GM19372 (cell line): ENCODE data around the gene CACNA1C.

ENCODE experiments used
- ATAC-seq: cut with Tn5 transposase; IDR thresholded peaks from one replicate; pipeline ENCODE4 v1.9.1; 2021; ENCODE audit warnings: mild to moderate bottlenecking, low read depth, moderate library complexity; ENCODE audit not compliant: unreplicated experiment

The CACNA1C gene

DNA sequence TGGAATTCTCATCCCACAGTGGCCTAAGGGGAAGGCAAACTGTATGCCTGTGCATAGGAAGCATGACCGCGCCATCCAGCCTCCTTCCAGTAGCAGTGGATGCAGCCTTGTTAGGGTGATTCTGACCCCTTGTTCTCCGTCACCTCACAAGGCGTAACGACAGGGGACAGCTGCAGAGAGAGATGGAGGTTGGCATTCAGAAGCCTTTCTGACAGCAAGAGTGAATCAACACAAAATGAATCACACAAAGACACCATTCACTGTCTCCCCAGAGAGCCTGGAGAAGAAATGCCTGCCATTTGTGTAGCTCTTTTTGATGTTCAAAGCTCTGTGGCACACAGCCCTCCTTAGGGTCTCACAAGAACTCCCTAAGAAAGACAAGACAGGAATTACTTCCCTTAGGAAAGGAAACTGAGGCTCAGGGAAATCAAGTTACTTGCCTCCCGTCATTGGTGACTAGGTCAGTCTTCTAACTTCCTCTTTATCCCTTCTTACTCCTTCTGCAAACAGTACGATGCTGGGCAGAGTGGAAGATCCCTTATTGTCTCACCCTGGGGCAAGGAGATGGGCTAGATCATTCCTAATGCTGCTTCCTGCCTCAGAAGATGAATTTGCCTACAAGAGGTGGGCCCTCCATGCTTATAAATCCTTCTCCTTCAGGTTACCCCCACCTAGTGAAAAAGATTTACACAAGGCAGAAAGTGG is 280.9 kb downstream of the CACNA1C start:
- no peak for ATAC-seq

DNA sequence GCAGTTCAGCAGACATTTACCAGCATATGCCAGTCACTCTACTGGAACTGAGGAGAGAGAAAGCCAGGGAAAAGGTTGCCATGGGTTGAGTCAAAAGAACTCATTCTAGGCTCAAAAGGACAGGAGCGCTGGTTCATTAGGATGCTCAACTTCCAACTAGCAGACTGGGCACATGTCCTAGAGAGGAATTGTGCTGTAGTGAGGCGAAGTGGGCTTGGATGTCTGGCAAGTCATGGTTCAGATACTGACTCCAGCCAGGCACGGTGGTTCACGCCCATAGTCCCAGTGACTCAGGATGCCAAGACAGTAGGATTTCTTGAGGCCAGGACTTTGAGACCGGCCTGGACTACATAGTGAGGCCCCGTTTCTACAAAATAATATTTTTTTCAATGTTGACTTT is 281.5 kb downstream of the CACNA1C start:
- ATAC-seq: no peak

- ATAC-seq: no peak
These were observed 281.9 kb downstream of the CACNA1C start for GRCh38 chr12:2334689-2335088.

DNA sequence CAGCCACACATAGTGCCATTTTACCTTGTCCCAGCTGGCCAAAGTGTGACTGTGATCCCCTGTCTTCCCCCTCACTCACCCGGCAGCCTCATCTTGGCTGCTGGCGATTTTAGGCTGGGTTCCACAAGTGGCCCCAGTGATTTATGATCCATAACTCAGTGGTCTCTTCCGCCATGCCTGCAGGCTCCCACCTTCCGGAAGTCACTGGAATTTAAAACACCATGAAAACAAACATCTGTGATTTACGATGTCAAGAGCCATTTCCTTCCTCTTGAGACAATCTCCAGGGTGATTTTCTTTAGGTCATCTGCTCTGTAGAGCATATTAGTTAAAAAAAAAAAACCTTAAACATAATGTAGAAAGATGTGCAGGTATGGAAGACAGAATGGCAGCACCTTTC is 282.3 kb downstream of the CACNA1C start:
- no peak for ATAC-seq

DNA sequence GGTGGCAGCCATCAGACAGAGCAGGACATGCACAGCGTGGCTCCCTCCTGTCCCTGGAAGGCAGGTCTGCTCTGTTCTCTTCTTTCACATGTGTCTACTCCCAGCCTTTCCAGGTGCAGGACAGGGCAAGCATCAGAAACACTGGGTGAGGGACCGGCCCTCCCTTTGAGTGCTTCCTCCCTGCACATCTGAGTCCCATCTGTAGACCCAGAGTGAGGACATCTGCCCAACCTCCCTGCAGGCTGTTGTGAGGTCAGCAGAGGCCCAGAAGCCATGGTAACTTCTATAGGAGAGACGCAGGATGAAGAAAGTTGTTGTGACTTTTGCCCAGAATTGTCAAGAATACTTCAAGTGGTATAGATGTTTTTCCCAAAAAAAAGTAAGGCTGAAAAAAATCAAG is 282.7 kb downstream of the CACNA1C start:
- ATAC-seq: no peak

DNA sequence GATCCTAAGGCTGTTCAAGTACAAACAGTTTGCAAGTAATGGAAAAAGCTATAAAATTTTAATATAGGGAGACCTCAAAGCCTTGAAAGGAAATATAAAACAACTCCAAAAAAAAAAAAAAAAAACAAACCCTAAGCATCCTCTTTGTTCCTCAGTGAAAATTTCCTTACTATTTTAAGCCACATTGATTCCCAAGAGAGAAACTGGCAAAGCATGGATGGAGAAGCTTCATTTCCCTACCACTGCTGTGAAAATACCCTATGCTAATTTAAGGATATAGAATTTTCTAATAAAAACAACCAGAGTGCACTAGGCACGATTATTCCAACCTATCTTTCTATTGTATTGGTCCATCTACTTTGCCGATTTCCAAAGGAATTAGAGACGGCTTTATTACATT is 283.1 kb downstream of the CACNA1C start:
- no peak for ATAC-seq

GRCh38 chr12:2336409-2336829 is 283.6 kb downstream of the CACNA1C start:
- peak; percentile 74 for ATAC-seq

GRCh38 chr12:2337031-2338010 is 284.5 kb downstream of the CACNA1C start:
- no peak for ATAC-seq

DNA sequence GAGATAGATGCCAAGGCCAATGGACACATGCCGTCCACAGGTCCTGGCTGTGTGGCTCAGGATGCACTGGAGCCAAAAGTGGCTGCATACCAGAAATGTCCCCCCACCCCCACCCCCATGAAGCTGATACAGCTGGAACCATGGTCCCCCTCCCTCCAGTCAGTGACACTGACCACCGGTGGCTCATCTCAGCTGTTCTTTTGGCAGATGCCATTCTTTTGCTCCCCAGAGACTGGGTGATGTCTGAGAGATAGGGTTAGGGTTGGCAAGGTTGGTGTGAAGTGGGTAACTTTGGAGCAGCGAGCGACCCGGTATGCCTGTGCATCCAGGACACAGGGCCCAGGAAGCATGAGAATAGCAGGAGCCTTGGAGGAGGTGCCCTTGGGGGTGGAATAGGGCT is 285.6 kb downstream of the CACNA1C start:
- no peak for ATAC-seq

DNA sequence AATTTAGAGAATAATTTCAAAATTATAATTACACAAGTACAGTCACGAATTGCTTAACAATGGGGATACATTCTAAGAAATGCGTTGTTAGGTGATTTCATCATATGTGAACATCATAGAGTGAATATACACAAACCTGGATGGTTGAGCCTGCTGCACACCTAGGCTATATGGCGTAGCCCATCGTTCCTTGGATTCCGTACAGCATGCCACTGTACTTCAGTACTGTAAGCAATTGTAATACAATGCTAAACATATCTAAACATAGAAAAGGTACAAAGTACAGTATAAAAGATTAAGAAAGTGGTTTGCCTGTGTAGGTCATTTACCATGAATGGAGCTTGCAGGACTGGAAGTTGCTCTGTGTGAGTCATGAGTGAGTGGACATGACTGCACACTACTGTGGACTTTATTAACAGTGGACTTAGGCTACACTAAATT is 286.2 kb downstream of the CACNA1C start:
- no peak for ATAC-seq

DNA sequence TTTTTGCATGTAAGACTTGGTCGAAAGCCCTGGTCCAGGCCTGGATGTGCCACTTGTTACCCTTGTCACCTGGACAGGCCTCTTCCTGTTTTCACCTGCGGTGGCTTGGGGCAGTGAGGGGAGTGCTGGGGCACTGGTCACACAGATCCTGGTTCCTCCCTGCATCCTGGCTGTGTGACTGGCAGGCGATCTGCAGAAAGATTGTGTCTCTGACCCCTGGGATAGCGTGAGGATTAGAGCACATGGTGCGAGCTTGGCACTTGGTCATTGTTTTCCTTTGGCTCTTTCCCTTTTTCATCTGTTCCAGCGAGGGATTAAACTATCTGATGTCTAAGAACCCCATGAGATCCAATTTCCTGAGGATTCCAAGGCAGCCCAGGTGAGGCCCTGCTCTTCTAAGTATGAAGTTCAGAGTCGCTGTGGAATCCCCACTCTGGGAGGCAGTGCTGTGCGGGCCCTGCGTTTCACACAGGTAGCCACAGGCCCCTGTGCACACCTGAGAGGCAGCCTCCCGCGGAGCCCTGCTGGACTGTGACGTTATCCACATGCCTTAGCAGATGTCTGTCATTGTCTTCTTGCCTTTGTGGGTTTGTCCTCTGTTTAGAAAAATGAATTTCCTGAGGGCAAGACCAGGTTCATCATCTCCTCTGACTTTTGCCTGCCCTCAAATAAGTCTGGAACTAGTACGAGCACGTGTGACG is 288.4 kb downstream of the CACNA1C start:
- ATAC-seq: no peak

- no peak for ATAC-seq
These were observed 289.1 kb downstream of the CACNA1C start for GRCh38 chr12:2341871-2342270.

DNA sequence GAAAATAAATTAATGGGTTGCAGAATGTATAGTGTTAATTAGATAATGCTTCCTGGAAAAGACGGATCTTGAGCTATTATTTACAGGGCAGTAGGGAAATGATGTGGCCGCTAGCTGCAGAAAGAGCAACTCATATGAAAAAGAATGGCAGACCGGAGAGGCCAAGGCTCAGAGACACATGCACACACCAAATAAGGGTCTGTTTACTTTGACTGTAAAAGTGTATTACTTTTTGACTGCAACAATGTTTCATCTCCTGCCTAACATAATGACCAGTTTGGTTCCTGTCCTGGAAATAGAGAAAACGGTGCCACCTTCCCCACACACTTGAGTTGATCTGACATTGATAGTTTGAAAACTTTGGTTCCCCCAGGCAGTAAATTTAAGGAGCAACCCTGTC is 290.9 kb downstream of the CACNA1C start:
- no peak for ATAC-seq

- no peak for ATAC-seq
These were observed 291.7 kb downstream of the CACNA1C start for GRCh38 chr12:2344476-2344875.

DNA sequence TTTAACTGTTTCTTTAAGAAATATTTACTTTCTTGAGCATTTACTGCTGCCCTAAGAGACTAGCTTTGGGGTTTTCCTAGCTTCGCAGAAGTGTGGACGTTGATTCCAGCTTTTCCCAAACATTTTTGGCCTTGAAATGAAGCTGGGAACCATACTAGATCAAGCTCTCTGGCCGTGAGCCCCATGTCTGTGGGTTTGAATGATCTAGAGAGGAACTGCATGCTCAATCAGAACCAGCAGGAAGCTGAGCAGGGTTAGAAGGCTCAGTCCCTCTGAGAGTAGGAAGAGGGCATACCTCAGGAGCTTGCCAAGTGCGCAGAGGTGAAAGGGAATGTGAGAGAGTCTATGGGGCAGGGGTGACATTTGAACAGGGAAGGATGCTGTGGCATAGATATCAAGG is 292.1 kb downstream of the CACNA1C start:
- ATAC-seq: no peak

DNA sequence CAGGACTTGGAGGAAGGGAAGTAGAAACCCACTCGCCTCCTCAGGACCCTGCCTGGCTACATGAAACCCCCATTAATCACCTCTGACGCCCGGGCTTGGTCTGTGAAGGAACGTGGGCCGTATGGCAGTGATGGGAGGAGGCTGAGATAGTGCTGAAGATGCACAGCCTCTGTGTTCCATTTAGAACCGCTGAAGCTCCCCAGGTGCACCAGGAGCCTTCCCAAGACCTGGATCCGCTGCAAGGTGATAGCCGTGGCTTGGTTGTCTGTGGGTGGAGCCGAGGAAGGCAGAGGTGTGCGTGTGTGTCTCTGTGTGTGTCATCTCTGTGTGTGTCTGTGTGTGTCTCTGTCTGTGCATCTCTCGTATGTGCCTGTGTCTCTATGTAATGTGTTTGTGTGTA is 293.1 kb downstream of the CACNA1C start:
- ATAC-seq: no peak

- no peak for ATAC-seq
These were observed 293.6 kb downstream of the CACNA1C start for GRCh38 chr12:2346416-2346815.

DNA sequence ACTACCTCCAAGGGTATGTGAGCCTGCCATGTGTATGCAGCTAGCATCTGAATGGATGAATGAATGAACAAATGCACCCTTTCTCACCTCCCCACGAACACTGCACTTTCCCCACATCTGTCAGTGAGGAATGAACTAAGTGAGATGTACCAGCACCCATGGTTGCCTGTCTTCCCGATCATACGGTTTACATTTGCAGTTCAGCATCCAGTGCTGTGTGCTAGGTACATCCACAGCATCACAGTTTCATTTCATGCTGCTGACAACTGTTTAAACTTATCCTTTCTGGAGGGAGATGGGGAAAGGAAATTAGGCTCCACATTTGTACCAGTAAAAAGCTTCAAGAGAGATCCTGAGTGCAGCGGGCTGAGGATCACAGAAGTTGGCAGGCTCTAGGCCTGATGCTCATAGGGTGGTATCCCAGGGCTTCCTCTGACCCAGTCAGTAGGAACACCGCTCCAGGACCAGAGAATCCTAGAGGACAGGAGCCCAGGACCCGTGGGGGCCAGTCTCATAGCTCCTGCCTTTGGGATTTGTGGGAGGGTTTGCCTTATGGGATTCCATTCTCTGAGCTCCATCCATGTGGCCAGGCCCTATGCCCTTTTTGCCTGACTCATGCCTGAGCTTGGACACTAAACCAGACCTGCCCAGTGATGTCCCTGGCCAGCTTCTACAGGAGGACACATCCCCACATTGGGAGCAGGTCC is 294.5 kb downstream of the CACNA1C start:
- no peak for ATAC-seq

DNA sequence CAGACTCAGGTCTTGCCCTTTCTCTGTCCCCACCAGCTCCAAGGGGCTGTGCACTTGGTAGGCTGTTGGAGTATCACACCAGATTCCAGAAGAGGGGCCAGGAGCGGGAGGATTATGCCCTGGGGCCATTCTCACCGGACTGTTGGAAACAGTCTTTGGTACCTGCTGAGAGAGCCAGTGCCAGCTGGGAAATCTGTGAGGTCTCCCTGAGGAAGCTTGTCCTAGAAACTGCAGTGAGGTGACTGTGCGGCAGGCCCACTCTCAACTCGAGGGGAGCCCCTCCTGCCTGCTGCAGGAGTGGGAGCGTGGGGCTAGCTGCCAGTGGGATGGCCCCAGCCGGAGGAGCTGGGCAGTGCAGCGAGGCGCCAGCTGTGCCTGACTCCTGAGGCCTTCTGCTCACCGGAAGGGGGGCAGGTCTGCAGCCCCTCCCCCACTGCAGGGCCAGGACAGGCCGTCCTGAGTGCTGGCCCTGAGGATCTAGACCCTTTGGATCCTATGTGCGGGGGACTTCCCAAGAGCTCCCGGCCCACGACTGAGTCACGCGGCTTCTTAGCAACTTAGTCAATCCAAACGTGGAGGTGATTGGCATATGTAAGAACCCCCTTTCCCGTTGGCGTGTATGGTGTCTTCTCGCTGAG is 295.2 kb downstream of the CACNA1C start:
- no peak for ATAC-seq

GRCh38 chr12:2348482-2348852 is 295.7 kb downstream of the CACNA1C start:
- no peak for ATAC-seq
